SK-N-SH (cell line): ENCODE data around the gene ARGLU1. TPM values are rescaled to one million over a fixed set of nuclear protein-coding genes. Genes with fewer than 3 reads are reported as not detected.

Experiments
- CTCF ChIA-PET: fragments of 300-600, 350-600 bp; formaldehyde crosslinking; extraction: SDS; loops from one replicate; lab custom pipeline; 2021; lab: Yijun Ruan, JAX
- POLR2A ChIA-PET: fragments of 350-600 bp; sonication (Branson Sonifier 250); formaldehyde crosslinking; extraction: SDS; loops from one replicate; lab custom pipeline; 2020; ENCODE audit warnings: antibody characterized with exemption, inconsistent platforms; lab: Yijun Ruan, JAX
- DNase-seq: peaks from one replicate; pipeline ENCODE4 v3.0.0; 2012
- H2AFZ ChIP-seq: fragments of 200-600 bp; sonication (generic); 2 replicates; pipeline ENCODE4 v1.8.1; 2016; ENCODE audit warnings: antibody characterized with exemption, mild to moderate bottlenecking, low read depth
- H3F3A ChIP-seq: fragments of 200-600 bp; sonication (generic); replicated peaks from 2 replicates; pipeline ENCODE3; 2016; ENCODE audit warnings: antibody characterized with exemption, mild to moderate bottlenecking; ENCODE audit not compliant: insufficient read depth
- H3K27ac ChIP-seq, 2 experiments: fragments of 200-500 bp in 1 of 2; fragments of 200-600 bp in 1 of 2; sonication (Bioruptor generic) in 1 of 2; sonication (generic), shearing (Covaris generic) in 1 of 2; 2 replicates each; pipeline versions ENCODE4 v1.5.1 to v1.6.1; 2014 to 2016; ENCODE audit warnings: low read depth in 2 of 2, inconsistent platforms in 1 of 2, low read length in 1 of 2, mild to moderate bottlenecking in 1 of 2, mixed read lengths in 1 of 2
- H3K27me3 ChIP-seq: fragments of 200-600 bp; sonication (generic), shearing (Covaris generic); 2 replicates; pipeline ENCODE4 v1.6.1; 2016; ENCODE audit warnings: mixed run types; ENCODE audit not compliant: insufficient read depth
- H3K36me3 ChIP-seq, 2 experiments: fragments of 200-500 bp in 1 of 2; fragments of 200-600 bp in 1 of 2; sonication (Bioruptor generic) in 1 of 2; sonication (generic) in 1 of 2; replicated peaks in 1 of 2; 2 replicates each; pipeline versions ENCODE3 to v1.5.1; 2014 to 2016; ENCODE audit warnings: low read length in 1 of 2, mild to moderate bottlenecking in 1 of 2; ENCODE audit not compliant: insufficient read depth in 2 of 2, control insufficient read depth in 1 of 2
- H3K4me1 ChIP-seq, 2 experiments: fragments of 200-500 bp in 1 of 2; fragments of 200-600 bp in 1 of 2; sonication (Bioruptor generic) in 1 of 2; sonication (generic), shearing (Covaris generic) in 1 of 2; 2 replicates each; pipeline versions ENCODE4 v1.5.1 to v1.6.1; 2014 to 2016; ENCODE audit warnings: low read depth in 1 of 2, low read length in 1 of 2, mixed run types in 1 of 2; ENCODE audit not compliant: insufficient read depth in 2 of 2, control insufficient read depth in 1 of 2
- H3K4me2 ChIP-seq: fragments of 200-600 bp; sonication (generic), shearing (Covaris generic); 2 replicates; pipeline ENCODE4 v1.6.1; 2017; ENCODE audit warnings: mixed run types
- H3K4me3 ChIP-seq, 2 experiments: fragments of 200-500 bp in 1 of 2; fragments of 200-600 bp in 1 of 2; sonication (Bioruptor generic) in 1 of 2; sonication (generic), shearing (Covaris generic) in 1 of 2; 2 replicates each; pipeline versions ENCODE4 v1.5.1 to v1.8.1; 2014 to 2016; ENCODE audit warnings: low read depth in 2 of 2, inconsistent platforms in 1 of 2, low read length in 1 of 2, mild to moderate bottlenecking in 1 of 2, mixed read lengths in 1 of 2, moderate library complexity in 1 of 2
- H3K79me2 ChIP-seq: fragments of 200-600 bp; sonication (generic); 2 replicates; pipeline ENCODE4 v1.8.1; 2017; ENCODE audit warnings: mild to moderate bottlenecking; ENCODE audit not compliant: insufficient read depth
- H3K9ac ChIP-seq: fragments of 200-600 bp; sonication (generic); 2 replicates; pipeline ENCODE4 v1.6.1; 2017; ENCODE audit warnings: mixed run types
- H3K9me2 ChIP-seq: fragments of 200-600 bp; sonication (generic); 2 replicates; pipeline ENCODE4 v1.6.1; 2017; ENCODE audit warnings: mixed run types
- H3K9me3 ChIP-seq: fragments of 200-600 bp; sonication (generic); 2 replicates; pipeline ENCODE4 v1.6.1; 2017; ENCODE audit warnings: mixed run types, mild to moderate bottlenecking, moderate library complexity
- H4K20me1 ChIP-seq: fragments of 200-600 bp; sonication (generic); 2 replicates; pipeline ENCODE4 v1.6.1; 2017; ENCODE audit warnings: mild to moderate bottlenecking, mixed run types; ENCODE audit not compliant: insufficient read depth
- CHD2 ChIP-seq: fragments of 150-350 bp; IDR thresholded peaks from 2 replicates; pipeline ENCODE4 v1.6.1; 2018; ENCODE audit warnings: low read length; ENCODE audit not compliant: partially characterized antibody
- ELF1 ChIP-seq: IDR thresholded peaks from 2 replicates; pipeline ENCODE4 v1.4.0; 2012
- EP300 ChIP-seq, 2 experiments: IDR thresholded peaks; 2 replicates each; pipeline versions ENCODE4 v1.4.0 to v1.6.1; 2012; ENCODE audit warnings: borderline replicate concordance in 1 of 2, low read depth in 1 of 2, low read length in 1 of 2
- EZH2phosphoT487 ChIP-seq: fragments of 200-600 bp; sonication (generic); IDR thresholded peaks from 2 replicates; pipeline ENCODE4 v1.6.1; 2017; ENCODE audit warnings: low read depth, mixed run types, mild to moderate bottlenecking, antibody characterized with exemption, moderate library complexity, borderline replicate concordance
- FOSL2 ChIP-seq: IDR thresholded peaks from 2 replicates; pipeline ENCODE4 v1.4.0; 2012; ENCODE audit warnings: low read depth, mild to moderate bottlenecking, moderate library complexity, borderline replicate concordance
- FOXM1 ChIP-seq: IDR thresholded peaks from 2 replicates; pipeline ENCODE4 v1.4.0; 2012; ENCODE audit warnings: low read depth, mild to moderate bottlenecking
- GATA2 ChIP-seq: sonication (generic); formaldehyde crosslinking; IDR thresholded peaks from 2 replicates; pipeline ENCODE4 v1.5.0; 2020; ENCODE audit warnings: mild to moderate bottlenecking, missing genetic modification reagents
- NFIC ChIP-seq: IDR thresholded peaks from 2 replicates; pipeline ENCODE4 v1.4.0; 2012; ENCODE audit warnings: borderline replicate concordance
- POLR2AphosphoS5 ChIP-seq: IDR thresholded peaks from 2 replicates; pipeline ENCODE4 v1.6.1; 2012; ENCODE audit warnings: low read depth, low read length
- RAD21 ChIP-seq: IDR thresholded peaks from 2 replicates; pipeline ENCODE4 v1.6.1; 2012; ENCODE audit warnings: mild to moderate bottlenecking, low read length
- RCOR1 ChIP-seq: fragments of 150-350 bp; IDR thresholded peaks from 2 replicates; pipeline ENCODE4 v1.6.1; 2017; ENCODE audit warnings: antibody characterized with exemption, low read length
- SMC3 ChIP-seq: IDR thresholded peaks from 2 replicates; pipeline ENCODE4 v1.6.1; 2012; ENCODE audit warnings: low read depth, low read length, improper control_type of control experiment
- TEAD4 ChIP-seq: IDR thresholded peaks from 2 replicates; pipeline ENCODE4 v1.4.0; 2012; ENCODE audit warnings: mild to moderate bottlenecking, borderline replicate concordance; ENCODE audit not compliant: insufficient read depth
- YY1 ChIP-seq: IDR thresholded peaks from 2 replicates; pipeline ENCODE4 v1.4.0; 2012; ENCODE audit warnings: low read depth, mild to moderate bottlenecking
- WGBS: methylation state at CpG from one replicate; pipeline ENCODE4 v1.1.6; 2017; ENCODE audit warnings: low lambda C conversion rate; 5-methylcytosine and 5-hydroxymethylcytosine counted together
- polyA plus RNA-seq, 3 experiments: library from polyadenylated mRNA; depleted of rRNA; stranded (reverse); fragments of >200 nt; gene quantifications; 2 replicates each; pipeline ENCODE4 v1.2.3, GENCODE V29; 2012
- TF ChIP-seq, protein P1 (sequence below): IDR thresholded peaks from 2 replicates; pipeline ENCODE4; 2012
- TF ChIP-seq, protein P2 (sequence below): fragments of 150-350 bp; IDR thresholded peaks from 2 replicates; pipeline ENCODE4 v1.6.1; 2016; ENCODE audit warnings: mild to moderate bottlenecking, low read depth, low read length
- TF ChIP-seq, protein P3 (sequence below): IDR thresholded peaks from 2 replicates; pipeline ENCODE4 v1.4.0; 2012; ENCODE audit warnings: low read depth
- TF ChIP-seq, protein P4 (sequence below): fragments of 150-350 bp; IDR thresholded peaks from 2 replicates; pipeline ENCODE4 v1.6.1; 2017; ENCODE audit warnings: antibody characterized with exemption, low read length, low read depth, borderline replicate concordance
- TF ChIP-seq, protein P5 (sequence below): IDR thresholded peaks from 2 replicates; pipeline ENCODE4 v1.4.0; 2012; ENCODE audit warnings: low read depth, borderline replicate concordance
- TF ChIP-seq, protein P6 (sequence below): IDR thresholded peaks from 2 replicates; pipeline ENCODE4 v1.6.1; 2012; ENCODE audit warnings: mild to moderate bottlenecking, low read depth, low read length, moderate library complexity

Gene ARGLU1
- polyA plus RNA-seq, 1 of the 3 experiments (the other 2 are of a cell fraction), result 101 TPM

DNA sequence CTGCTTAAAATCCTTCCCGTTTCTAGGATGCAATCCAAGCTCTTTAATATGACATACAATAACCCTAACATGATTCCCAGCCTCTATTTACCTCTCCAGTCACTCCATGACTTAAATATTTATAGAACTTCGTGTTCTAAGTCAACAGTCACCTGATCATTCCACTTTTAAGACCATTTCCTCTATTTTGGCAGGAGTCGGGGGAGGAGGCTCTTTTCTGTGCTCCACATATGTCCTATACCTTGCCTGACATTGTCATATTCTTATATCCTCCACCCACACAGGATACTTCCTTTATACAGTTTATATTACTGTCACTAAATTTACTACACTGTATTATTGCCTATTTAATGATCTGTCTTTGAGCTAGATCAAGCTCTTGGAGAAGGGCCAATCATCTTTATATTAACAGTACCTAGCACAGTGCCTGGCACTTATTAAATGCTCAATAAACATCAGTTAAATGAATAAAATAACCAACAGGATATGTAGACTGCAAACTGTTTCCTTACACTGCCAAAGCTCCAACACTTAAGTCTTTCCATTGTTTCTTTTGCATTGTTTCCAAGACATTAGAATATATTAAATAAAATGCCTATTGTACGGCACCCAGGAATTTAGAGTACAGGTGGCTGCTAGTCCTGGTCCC is 2.7 kb downstream of the ARGLU1 start:
- H3K36me3 ChIP-seq, result no peaks in the 10 kb centered on the region
- H3K9me2 ChIP-seq, result no peaks in the 10 kb centered on the region
- no peaks in the 10 kb centered on the region for H3F3A ChIP-seq
- ChIA-PET CTCF (no interaction called here), POLR2A (no interaction called here)
- H3K79me2 ChIP-seq, result peaks cover 77% of the 10 kb centered on the region
- TF ChIP-seq EP300 (IDR thresholded peaks at IDR 0.05; ENCODE audit: borderline replicate concordance in 1 of 2, low read depth in 1 of 2, low read length in 1 of 2) (no peak), TEAD4 (no peak), NFIC (no peak), SMC3 (no peak), CHD2 (no peak), GATA2 (CRISPR knock-in tag) (no peak), RCOR1 (no peak), FOXM1 (no peak), POLR2AphosphoS5 (no peak), ELF1 (no peak), FOSL2 (no peak), YY1 (no peak), RAD21 (no peak), EZH2phosphoT487 (no peak)
- TF ChIP-seq, protein P1, sequence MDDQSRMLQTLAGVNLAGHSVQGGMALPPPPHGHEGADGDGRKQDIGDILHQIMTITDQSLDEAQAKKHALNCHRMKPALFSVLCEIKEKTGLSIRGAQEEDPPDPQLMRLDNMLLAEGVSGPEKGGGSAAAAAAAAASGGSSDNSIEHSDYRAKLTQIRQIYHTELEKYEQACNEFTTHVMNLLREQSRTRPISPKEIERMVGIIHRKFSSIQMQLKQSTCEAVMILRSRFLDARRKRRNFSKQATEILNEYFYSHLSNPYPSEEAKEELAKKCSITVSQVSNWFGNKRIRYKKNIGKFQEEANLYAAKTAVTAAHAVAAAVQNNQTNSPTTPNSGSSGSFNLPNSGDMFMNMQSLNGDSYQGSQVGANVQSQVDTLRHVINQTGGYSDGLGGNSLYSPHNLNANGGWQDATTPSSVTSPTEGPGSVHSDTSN, result no peak
- TF ChIP-seq, protein P2, sequence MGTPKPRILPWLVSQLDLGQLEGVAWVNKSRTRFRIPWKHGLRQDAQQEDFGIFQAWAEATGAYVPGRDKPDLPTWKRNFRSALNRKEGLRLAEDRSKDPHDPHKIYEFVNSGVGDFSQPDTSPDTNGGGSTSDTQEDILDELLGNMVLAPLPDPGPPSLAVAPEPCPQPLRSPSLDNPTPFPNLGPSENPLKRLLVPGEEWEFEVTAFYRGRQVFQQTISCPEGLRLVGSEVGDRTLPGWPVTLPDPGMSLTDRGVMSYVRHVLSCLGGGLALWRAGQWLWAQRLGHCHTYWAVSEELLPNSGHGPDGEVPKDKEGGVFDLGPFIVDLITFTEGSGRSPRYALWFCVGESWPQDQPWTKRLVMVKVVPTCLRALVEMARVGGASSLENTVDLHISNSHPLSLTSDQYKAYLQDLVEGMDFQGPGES, result no peak
- TF ChIP-seq, protein P3, sequence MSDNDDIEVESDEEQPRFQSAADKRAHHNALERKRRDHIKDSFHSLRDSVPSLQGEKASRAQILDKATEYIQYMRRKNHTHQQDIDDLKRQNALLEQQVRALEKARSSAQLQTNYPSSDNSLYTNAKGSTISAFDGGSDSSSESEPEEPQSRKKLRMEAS, result no peak
- TF ChIP-seq, protein P4, sequence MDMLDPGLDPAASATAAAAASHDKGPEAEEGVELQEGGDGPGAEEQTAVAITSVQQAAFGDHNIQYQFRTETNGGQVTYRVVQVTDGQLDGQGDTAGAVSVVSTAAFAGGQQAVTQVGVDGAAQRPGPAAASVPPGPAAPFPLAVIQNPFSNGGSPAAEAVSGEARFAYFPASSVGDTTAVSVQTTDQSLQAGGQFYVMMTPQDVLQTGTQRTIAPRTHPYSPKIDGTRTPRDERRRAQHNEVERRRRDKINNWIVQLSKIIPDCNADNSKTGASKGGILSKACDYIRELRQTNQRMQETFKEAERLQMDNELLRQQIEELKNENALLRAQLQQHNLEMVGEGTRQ, result no peak
- TF ChIP-seq, protein P5, sequence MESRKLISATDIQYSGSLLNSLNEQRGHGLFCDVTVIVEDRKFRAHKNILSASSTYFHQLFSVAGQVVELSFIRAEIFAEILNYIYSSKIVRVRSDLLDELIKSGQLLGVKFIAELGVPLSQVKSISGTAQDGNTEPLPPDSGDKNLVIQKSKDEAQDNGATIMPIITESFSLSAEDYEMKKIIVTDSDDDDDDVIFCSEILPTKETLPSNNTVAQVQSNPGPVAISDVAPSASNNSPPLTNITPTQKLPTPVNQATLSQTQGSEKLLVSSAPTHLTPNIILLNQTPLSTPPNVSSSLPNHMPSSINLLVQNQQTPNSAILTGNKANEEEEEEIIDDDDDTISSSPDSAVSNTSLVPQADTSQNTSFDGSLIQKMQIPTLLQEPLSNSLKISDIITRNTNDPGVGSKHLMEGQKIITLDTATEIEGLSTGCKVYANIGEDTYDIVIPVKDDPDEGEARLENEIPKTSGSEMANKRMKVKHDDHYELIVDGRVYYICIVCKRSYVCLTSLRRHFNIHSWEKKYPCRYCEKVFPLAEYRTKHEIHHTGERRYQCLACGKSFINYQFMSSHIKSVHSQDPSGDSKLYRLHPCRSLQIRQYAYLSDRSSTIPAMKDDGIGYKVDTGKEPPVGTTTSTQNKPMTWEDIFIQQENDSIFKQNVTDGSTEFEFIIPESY, result no peak
- TF ChIP-seq, protein P6, sequence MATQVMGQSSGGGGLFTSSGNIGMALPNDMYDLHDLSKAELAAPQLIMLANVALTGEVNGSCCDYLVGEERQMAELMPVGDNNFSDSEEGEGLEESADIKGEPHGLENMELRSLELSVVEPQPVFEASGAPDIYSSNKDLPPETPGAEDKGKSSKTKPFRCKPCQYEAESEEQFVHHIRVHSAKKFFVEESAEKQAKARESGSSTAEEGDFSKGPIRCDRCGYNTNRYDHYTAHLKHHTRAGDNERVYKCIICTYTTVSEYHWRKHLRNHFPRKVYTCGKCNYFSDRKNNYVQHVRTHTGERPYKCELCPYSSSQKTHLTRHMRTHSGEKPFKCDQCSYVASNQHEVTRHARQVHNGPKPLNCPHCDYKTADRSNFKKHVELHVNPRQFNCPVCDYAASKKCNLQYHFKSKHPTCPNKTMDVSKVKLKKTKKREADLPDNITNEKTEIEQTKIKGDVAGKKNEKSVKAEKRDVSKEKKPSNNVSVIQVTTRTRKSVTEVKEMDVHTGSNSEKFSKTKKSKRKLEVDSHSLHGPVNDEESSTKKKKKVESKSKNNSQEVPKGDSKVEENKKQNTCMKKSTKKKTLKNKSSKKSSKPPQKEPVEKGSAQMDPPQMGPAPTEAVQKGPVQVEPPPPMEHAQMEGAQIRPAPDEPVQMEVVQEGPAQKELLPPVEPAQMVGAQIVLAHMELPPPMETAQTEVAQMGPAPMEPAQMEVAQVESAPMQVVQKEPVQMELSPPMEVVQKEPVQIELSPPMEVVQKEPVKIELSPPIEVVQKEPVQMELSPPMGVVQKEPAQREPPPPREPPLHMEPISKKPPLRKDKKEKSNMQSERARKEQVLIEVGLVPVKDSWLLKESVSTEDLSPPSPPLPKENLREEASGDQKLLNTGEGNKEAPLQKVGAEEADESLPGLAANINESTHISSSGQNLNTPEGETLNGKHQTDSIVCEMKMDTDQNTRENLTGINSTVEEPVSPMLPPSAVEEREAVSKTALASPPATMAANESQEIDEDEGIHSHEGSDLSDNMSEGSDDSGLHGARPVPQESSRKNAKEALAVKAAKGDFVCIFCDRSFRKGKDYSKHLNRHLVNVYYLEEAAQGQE, result no peak
- WGBS, result 79% methylated on average over 4 of the region's 4 CpGs
- no peaks in the 10 kb centered on the region for H3K9me3 ChIP-seq
- H4K20me1 ChIP-seq, result peaks cover 68% of the 10 kb centered on the region
- no peak overlapping the region for H3K27ac ChIP-seq
- H3K9ac ChIP-seq, result no peak overlapping the region
- no peak overlapping the region for H2AFZ ChIP-seq
- DNase-seq, result no peak
- H3K27me3 ChIP-seq, result no peaks in the 10 kb centered on the region
- peak overlapping the region; percentile 79 for H3K4me2 ChIP-seq
- no peak overlapping the region for H3K4me3 ChIP-seq
- H3K4me1 ChIP-seq, result peaks cover 12 to 17% of the 10 kb centered on the region in 2 experiments; a peak in 3 of 4 replicates
